Muscle layer of duodenum (tissue), 2 donors: ENCODE data around the gene APCDD1L.

Experiments used
- H3K27ac ChIP-seq: one replicate; pipeline ENCODE4 v1.7.0; 2013; ENCODE audit warnings: mild to moderate bottlenecking, low read length
- H3K27me3 ChIP-seq: one replicate; pipeline ENCODE4 v1.7.0; 2013; ENCODE audit warnings: low read depth, mild to moderate bottlenecking, control low read depth, low read length
- H3K36me3 ChIP-seq, 2 donors: one replicate each; pipeline ENCODE4 v1.7.0; 2013; ENCODE audit warnings: low read length in 2 of 2, control low read depth in 1 of 2, mild to moderate bottlenecking in 1 of 2; ENCODE audit not compliant: insufficient read depth in 2 of 2, control insufficient read depth in 1 of 2
- H3K4me1 ChIP-seq, 2 donors: one replicate each; pipeline ENCODE4 v1.7.0; 2013; ENCODE audit warnings: low read length in 2 of 2, mild to moderate bottlenecking in 2 of 2, control low read depth in 1 of 2, moderate library complexity in 1 of 2; ENCODE audit not compliant: insufficient read depth in 2 of 2, control insufficient read depth in 1 of 2
- H3K4me3 ChIP-seq, 2 donors: one replicate each; pipeline ENCODE4 v1.7.0; 2013; ENCODE audit warnings: low read length in 2 of 2, low read depth in 1 of 2, mild to moderate bottlenecking in 1 of 2
- H3K9me3 ChIP-seq, 2 donors: one replicate each; pipeline ENCODE4 v1.7.0; 2013; ENCODE audit warnings: low read length in 2 of 2, control low read depth in 1 of 2, mild to moderate bottlenecking in 1 of 2; ENCODE audit not compliant: control insufficient read depth in 1 of 2
- donor health status: healthy.

The APCDD1L gene

GRCh38 chr20:58551631-58552030 is 36.4 kb upstream of the APCDD1L start:
- H3K27ac ChIP-seq: no peak overlapping the region
- no peaks in the 10 kb centered on the region for H3K9me3 ChIP-seq
- H3K36me3 ChIP-seq: no peaks in the 10 kb centered on the region

GRCh38 chr20:58550275-58551059 is 35.3 kb upstream of the APCDD1L start:
- peaks cover 0 to 18% of the 10 kb centered on the region in 2 donors for H3K4me1 ChIP-seq

More at GRCh38 chr20:58551631-58552030, 36.4 kb upstream of the APCDD1L start:
- Histone ChIP-seq H3K27me3 (no peaks in the 10 kb centered on the region), H3K4me1 (peaks cover 0 to 18% of the 10 kb centered on the region in 2 donors), H3K4me3 (no peak overlapping the region)

GRCh38 chr20:58549231-58550209 is 34.3 kb upstream of the APCDD1L start:
- H3K27me3 ChIP-seq: no peaks in the 10 kb centered on the region
- no peak overlapping the region for H3K4me3 ChIP-seq
- peaks cover 0 to 18% of the 10 kb centered on the region in 2 donors for H3K4me1 ChIP-seq
- no peak overlapping the region for H3K27ac ChIP-seq
- H3K9me3 ChIP-seq: no peaks in the 10 kb centered on the region
- no peaks in the 10 kb centered on the region for H3K36me3 ChIP-seq

More at GRCh38 chr20:58550275-58551059, 35.3 kb upstream of the APCDD1L start:
- Histone ChIP-seq H3K36me3 (no peaks in the 10 kb centered on the region), H3K27ac (no peak overlapping the region), H3K9me3 (no peaks in the 10 kb centered on the region), H3K27me3 (no peaks in the 10 kb centered on the region), H3K4me3 (no peak overlapping the region)

- H3K4me1 ChIP-seq: peaks cover 0 to 9% of the 10 kb centered on the region in 2 donors
- no peaks in the 10 kb centered on the region for H3K36me3 ChIP-seq
- H3K27ac ChIP-seq: no peak overlapping the region
- no peak overlapping the region for H3K4me3 ChIP-seq
- no peaks in the 10 kb centered on the region for H3K27me3 ChIP-seq
- H3K9me3 ChIP-seq: no peaks in the 10 kb centered on the region
Measured at GRCh38 chr20:58547623-58548475, 32.6 kb upstream of the APCDD1L start.

GRCh38 chr20:58546756-58547622 is 31.8 kb upstream of the APCDD1L start:
- Histone ChIP-seq H3K9me3 (no peaks in the 10 kb centered on the region), H3K4me1 (peaks cover 0 to 9% of the 10 kb centered on the region in 2 donors), H3K4me3 (no peak overlapping the region), H3K36me3 (no peaks in the 10 kb centered on the region), H3K27ac (no peak overlapping the region), H3K27me3 (no peaks in the 10 kb centered on the region)

GRCh38 chr20:58546416-58546711 is 31.2 kb upstream of the APCDD1L start:
- H3K4me1 ChIP-seq: peaks cover 0 to 9% of the 10 kb centered on the region in 2 donors
- no peaks in the 10 kb centered on the region for H3K36me3 ChIP-seq
- no peak overlapping the region for H3K4me3 ChIP-seq
- H3K27me3 ChIP-seq: no peaks in the 10 kb centered on the region
- H3K27ac ChIP-seq: no peak overlapping the region
- H3K9me3 ChIP-seq: no peaks in the 10 kb centered on the region

- Histone ChIP-seq H3K4me1 (peaks cover 0 to 9% of the 10 kb centered on the region in 2 donors), H3K36me3 (no peaks in the 10 kb centered on the region), H3K27ac (no peak overlapping the region), H3K4me3 (no peak overlapping the region), H3K27me3 (no peaks in the 10 kb centered on the region), H3K9me3 (no peaks in the 10 kb centered on the region)
Measured at GRCh38 chr20:58545565-58546415, 30.6 kb upstream of the APCDD1L start.

- Histone ChIP-seq H3K36me3 (no peaks in the 10 kb centered on the region), H3K9me3 (no peaks in the 10 kb centered on the region), H3K27ac (no peak overlapping the region), H3K27me3 (no peaks in the 10 kb centered on the region), H3K4me1 (peaks cover 0 to 9% of the 10 kb centered on the region in 2 donors), H3K4me3 (no peak overlapping the region)
Measured at GRCh38 chr20:58544891-58545290, 29.7 kb upstream of the APCDD1L start.

- Histone ChIP-seq H3K4me3 (no peak overlapping the region), H3K36me3 (no peaks in the 10 kb centered on the region)
Measured at GRCh38 chr20:58544286-58544685, 29.1 kb upstream of the APCDD1L start.

More at GRCh38 chr20:58544286-58544685, 29.1 kb upstream of the APCDD1L start:
- no peak overlapping the region for H3K27ac ChIP-seq
- H3K9me3 ChIP-seq: no peaks in the 10 kb centered on the region
- H3K4me1 ChIP-seq: peaks cover 0 to 9% of the 10 kb centered on the region in 2 donors
- no peaks in the 10 kb centered on the region for H3K27me3 ChIP-seq
